K562 (cell line): ENCODE results near the gene SPHK2. TPM values are rescaled to one million over a fixed set of nuclear protein-coding genes. Genes with fewer than 3 reads are reported as not detected.
A peak's percentile ranks its signal among the peaks of the same experiment; 100 is the strongest.

ENCODE experiments used
- ATAC-seq: fragments of 200-7000 bp; cut with Tn5 transposase; 3 replicates; pipeline ENCODE4 v1.9.1; 2020; ENCODE audit warnings: moderate library complexity
- BruUV-seq: library from RNA; stranded (reverse); fragments of 400-500 nt; replicated peaks from 2 replicates; lab custom pipeline; 2021; lab: Mats Ljungman, UMichigan
- CTCF ChIA-PET: fragments of 300-600 bp; formaldehyde crosslinking; extraction: SDS; loops from one replicate; lab custom pipeline; 2021; ENCODE audit warnings: low intra/inter-chr PET ratio; lab: Yijun Ruan, JAX
- POLR2A ChIA-PET: fragments of 300-600, 350-650 bp; sonication (Branson Sonifier 250); formaldehyde crosslinking; extraction: SDS; loops from one replicate; lab custom pipeline; 2021; ENCODE audit warnings: antibody characterized with exemption, inconsistent platforms; lab: Yijun Ruan, JAX
- DNase-seq, 4 experiments: peaks; one replicate each; pipeline versions ENCODE4 v3.0.0 to v3.0.0-alpha.2; 2011 to 2018; ENCODE audit warnings: low spot score in 3 of 4, mixed read lengths in 3 of 4; ENCODE audit errors: extremely low read depth in 1 of 4
- FAIRE-seq: peaks from 2 replicates; lab custom pipeline; 2011; peaks lifted over from hg19 to GRCh38; lab: Jason Lieb, UNC
- H2AFZ ChIP-seq: 2 replicates; pipeline ENCODE4 v1.6.0; 2011; ENCODE audit warnings: low read depth, low read length, control low read depth, inconsistent platforms
- H3K27ac ChIP-seq: fragments of 200-600 bp; 3 replicates; pipeline ENCODE4 v1.8.0; 2011; ENCODE audit warnings: low read depth, mild to moderate bottlenecking, control low read depth, inconsistent platforms, low read length, moderate library complexity, mixed read lengths; ENCODE audit errors: extremely low read depth
- H3K27me3 ChIP-seq, 2 experiments: fragments of 300-600 bp in 1 of 2; 2 replicates in 1 of 2; 3 replicates in 1 of 2; pipeline versions ENCODE4 v1.6.0 to v1.8.0; 2011; ENCODE audit warnings: inconsistent platforms in 2 of 2, low read length in 2 of 2, mild to moderate bottlenecking in 1 of 2, mixed read lengths in 1 of 2, moderate library complexity in 1 of 2; ENCODE audit not compliant: control insufficient read depth in 2 of 2, insufficient read depth in 2 of 2
- H3K36me3 ChIP-seq: fragments of 300-600 bp; 3 replicates; pipeline ENCODE4 v1.8.0; 2011; ENCODE audit warnings: mild to moderate bottlenecking, low read length, inconsistent platforms; ENCODE audit not compliant: control insufficient read depth, insufficient read depth
- H3K4me1 ChIP-seq, 2 experiments: fragments of 200-600 bp in 1 of 2; replicated peaks in 1 of 2; 2 replicates in 1 of 2; 3 replicates in 1 of 2; pipeline versions ENCODE4 v1.5.1 to v1.8.0; 2011; ENCODE audit warnings: inconsistent platforms in 2 of 2, low read length in 2 of 2, mild to moderate bottlenecking in 1 of 2, mixed read lengths in 1 of 2, moderate library complexity in 1 of 2; ENCODE audit not compliant: control insufficient read depth in 2 of 2, insufficient read depth in 2 of 2
- H3K4me2 ChIP-seq: 2 replicates; pipeline ENCODE4 v1.6.1; 2011; ENCODE audit warnings: low read length, control low read depth, inconsistent platforms, mixed read lengths; ENCODE audit not compliant: insufficient read depth
- H3K4me3 ChIP-seq: fragments of 200-600 bp; sonication (generic), shearing (Covaris generic); 2 replicates; pipeline ENCODE4 v1.5.1; 2016; ENCODE audit warnings: control low read depth, inconsistent platforms
- H3K79me2 ChIP-seq: fragments of 200-600 bp; 3 replicates; pipeline ENCODE4 v1.8.0; 2011; ENCODE audit warnings: low read length, inconsistent platforms; ENCODE audit not compliant: control insufficient read depth, insufficient read depth
- H3K9ac ChIP-seq, 2 experiments: 2 replicates each; pipeline versions ENCODE4 v1.6.0 to v1.6.1; 2011; ENCODE audit warnings: low read depth in 2 of 2, low read length in 2 of 2, control low read depth in 1 of 2, inconsistent platforms in 1 of 2, mild to moderate bottlenecking in 1 of 2, mixed read lengths in 1 of 2; ENCODE audit not compliant: insufficient read depth in 1 of 2
- H3K9me1 ChIP-seq: one replicate; pipeline ENCODE4 v1.6.0; 2011; ENCODE audit warnings: inconsistent platforms, mild to moderate bottlenecking, low read length, moderate library complexity; ENCODE audit not compliant: control insufficient read depth, insufficient read depth
- H3K9me3 ChIP-seq: replicated peaks from 2 replicates; pipeline ENCODE4 v1.5.1; 2011; ENCODE audit warnings: low read depth, low read length, inconsistent platforms; ENCODE audit not compliant: control insufficient read depth, insufficient read depth
- H4K20me1 ChIP-seq: replicated peaks from 2 replicates; pipeline ENCODE4 v1.6.1; 2011; ENCODE audit warnings: low read length, inconsistent platforms, mixed read lengths; ENCODE audit not compliant: control insufficient read depth, insufficient read depth
- BRD4 ChIP-seq: fragments of 200-600 bp; sonication (generic); IDR thresholded peaks from 2 replicates; pipeline ENCODE4 v1.6.1; 2017; ENCODE audit warnings: inconsistent platforms
- BRF1 ChIP-seq: IDR thresholded peaks from 3 replicates; pipeline ENCODE4 v1.6.1; 2011; ENCODE audit warnings: borderline replicate concordance, mild to moderate bottlenecking; ENCODE audit not compliant: insufficient read length; ENCODE audit errors: extremely low read depth
- CBFA2T3 ChIP-seq: fragments of 450-650 bp; IDR thresholded peaks from 2 replicates; pipeline ENCODE4 v1.6.1; 2017
- FOXA3 ChIP-seq, 2 experiments: fragments of 450-650 bp in 1 of 2; sonication (generic) in 1 of 2; formaldehyde crosslinking; IDR thresholded peaks in 1 of 2; conservative IDR thresholded peaks in 1 of 2; 2 replicates each; pipeline versions ENCODE4 v1.4.0 to v1.8.0; 2020 to 2022; ENCODE audit warnings: mild to moderate bottlenecking in 2 of 2, missing genetic modification reagents in 1 of 2
- FOXJ2 ChIP-seq: fragments of 200-800 bp; sonication (Bioruptor generic); IDR thresholded peaks from 2 replicates; pipeline ENCODE4 v1.6.1; 2016; ENCODE audit warnings: missing genetic modification characterization, missing compliant biosample characterization
- LCOR ChIP-seq: sonication (generic); formaldehyde crosslinking; IDR thresholded peaks from 2 replicates; pipeline ENCODE4 v1.8.0; 2022; ENCODE audit warnings: mild to moderate bottlenecking, missing genetic modification reagents
- PML ChIP-seq: IDR thresholded peaks from 2 replicates; pipeline ENCODE4 v1.6.1; 2012; ENCODE audit warnings: low read length, inconsistent platforms
- SRSF3 ChIP-seq: fragments of 200-400 bp; formaldehyde crosslinking; IDR thresholded peaks from 2 replicates; pipeline ENCODE4 v1.6.1; 2016; ENCODE audit warnings: mild to moderate bottlenecking, low read length, moderate library complexity; ENCODE audit not compliant: insufficient read depth
- TRIM28 ChIP-seq: fragments of 450-650 bp; IDR thresholded peaks from 2 replicates; pipeline ENCODE4 v1.6.1; 2017
- ZFX ChIP-seq: sonication (generic); formaldehyde crosslinking; IDR thresholded peaks from 2 replicates; pipeline ENCODE4 v1.8.0; 2022; ENCODE audit warnings: mild to moderate bottlenecking, missing genetic modification reagents, moderate library complexity
- ZKSCAN8 ChIP-seq: fragments of 200-800 bp; sonication (Bioruptor generic); IDR thresholded peaks from 2 replicates; pipeline ENCODE4 v1.6.1; 2016; ENCODE audit warnings: missing genetic modification characterization, missing compliant biosample characterization
- ZNF121 ChIP-seq: sonication (generic); formaldehyde crosslinking; conservative IDR thresholded peaks from 2 replicates; pipeline ENCODE4 v1.8.0; 2022; ENCODE audit warnings: missing genetic modification reagents
- WGBS: fragments of 100-300 bp; shearing (Covaris generic); methylation state at CpG from one replicate; pipeline ENCODE4 v1.1.6; 2016; ENCODE audit warnings: low coverage, mixed read lengths; ENCODE audit not compliant: insufficient coverage; ENCODE audit errors: missing lambda C conversion rate; 5-methylcytosine and 5-hydroxymethylcytosine counted together
- in situ Hi-C: fragments of 300-500 bp; cut with MboI; formaldehyde crosslinking; loops from 4 replicates; pipeline ENCODE4 v1.15.0; 2018; ENCODE audit warnings: inconsistent platforms, mixed read lengths
- intact Hi-C: fragments of 100-400 bp; cut with micrococcal nuclease; formaldehyde crosslinking; loops from 2 replicates; pipeline ENCODE4 v1.14.2; 2022
- polyA plus RNA-seq, 8 experiments: library from polyadenylated mRNA; depleted of rRNA in 4 of 8; stranded (reverse) in 5 of 8; unstranded in 3 of 8; fragments of >200 nt; fragmentation: Nextera tagmentation in 2 of 8; fragmentation: Illumina TruSeq in 1 of 8; extraction: Ambion mirVana in 2 of 8; extraction: Trizol in 1 of 8; gene quantifications; 2 replicates each; pipeline versions ENCODE4 v1.2.1 to v1.2.3, GENCODE V29; 2011 to 2014; ENCODE audit warnings: inconsistent platforms in 1 of 8, missing spikeins in 1 of 8
- total RNA-seq, 7 experiments: library from RNA; depleted of rRNA in 6 of 7; stranded (reverse); fragments of >200 nt in 6 of 7; fragmentation: Illumina TruSeq in 2 of 7; extraction: Trizol in 2 of 7; gene quantifications; 2 replicates each; pipeline versions ENCODE4 v1.2.1 to v1.2.3, GENCODE V29; 2011 to 2021; ENCODE audit warnings: low replicate concordance in 1 of 7
- TF ChIP-seq, protein P1 (sequence below): fragments of 250-450 bp; sonication (Bioruptor Pico); IDR thresholded peaks from 2 replicates; pipeline ENCODE4 v1.5.0; 2021; ENCODE audit warnings: mild to moderate bottlenecking, moderate library complexity
- TF ChIP-seq, protein P2 (sequence below): fragments of 450-650 bp; IDR thresholded peaks from 2 replicates; pipeline ENCODE4 v1.6.1; 2016; ENCODE audit warnings: missing biosample characterization, missing genetic modification characterization
- TF ChIP-seq, protein P3 (sequence below): sonication (generic); formaldehyde crosslinking; IDR thresholded peaks from 2 replicates; pipeline ENCODE4 v1.8.0; 2022; ENCODE audit warnings: missing genetic modification reagents, mild to moderate bottlenecking, borderline replicate concordance
- TF ChIP-seq, protein P4 (sequence below): fragments of 450-650 bp; IDR thresholded peaks from one replicate; pipeline ENCODE4 v1.6.1; 2018; ENCODE audit warnings: mild to moderate bottlenecking, moderate library complexity; ENCODE audit not compliant: partially characterized antibody

SPHK2 gene
- total and polyA plus RNA-seq, 9 of the 15 experiments (the other 6 are each of a cell fraction or from before 2014, with no cell fraction given): 0.10 to 15.2 (median 2.9) TPM

DNA sequence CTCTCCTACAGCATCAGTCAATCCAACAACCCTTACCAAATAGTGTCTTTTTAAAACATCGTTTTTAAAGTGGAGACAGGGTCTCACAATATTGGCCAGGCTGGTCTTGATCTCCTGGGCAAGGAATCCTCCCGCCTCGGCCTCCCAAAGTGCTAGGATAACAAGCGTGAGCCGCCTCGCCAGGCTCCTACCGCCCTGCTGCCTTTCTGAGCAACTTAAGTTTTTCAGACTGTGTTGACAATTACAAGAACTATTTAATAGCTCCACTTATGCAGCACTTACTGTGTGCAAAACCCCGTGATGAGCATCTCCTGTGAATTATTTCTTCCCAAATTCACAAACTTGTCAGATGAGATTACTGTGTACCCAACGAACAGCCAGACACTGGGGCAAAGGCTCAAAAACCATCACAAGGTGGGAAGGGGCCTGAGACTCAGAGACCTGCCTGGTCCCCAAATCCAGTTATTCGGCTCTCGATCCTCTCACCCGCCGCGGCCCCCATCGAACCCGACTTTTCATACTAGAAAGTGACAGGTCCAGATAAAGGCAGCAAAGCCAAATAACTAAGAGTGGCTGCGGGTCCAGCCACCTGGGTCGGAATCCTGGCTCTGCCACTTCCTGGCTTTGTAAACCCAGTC, 909 bp upstream of the SPHK2 start:
- Histone ChIP-seq H3K27me3 (no peaks in the 10 kb centered on the region), H3K79me2 (peaks cover 44% of the 10 kb centered on the region), H3K4me3 (peak overlapping the region; percentile 64), H3K4me2 (peak overlapping the region; percentile 91), H3K27ac (peak overlapping the region; percentile 78), H3K9ac (peak overlapping the region; percentile 94 to 95), H2AFZ (no peak overlapping the region), H3K4me1 (peaks cover 33 to 58% of the 10 kb centered on the region in 2 experiments; a peak in 4 of 5 replicates), H4K20me1 (peaks cover 37% of the 10 kb centered on the region), H3K9me1 (peaks cover 11% of the 10 kb centered on the region), H3K9me3 (no peaks in the 10 kb centered on the region), H3K36me3 (peaks cover 38% of the 10 kb centered on the region; the same call in 2 of the 3 replicates)
- TSS peak; percentile 76 for BruUV-seq
- FAIRE-seq (peak; percentile 64), DNase-seq (no peak), ATAC-seq (no peak)
- WGBS: under 1% methylated on average over 18 of the region's 18 CpGs
- in situ Hi-C loops: no loop called here
- intact Hi-C loops: no loop called here
- ChIA-PET CTCF (no interaction called here), POLR2A (interaction anchor here (0.6 to 4.7 kb wide), 18 partner anchors 9 to 224 kb away, joined by 3 to 85 read pairs (median 4); partner anchors contain the start of genes DBP and SPACA4)
- TF ChIP-seq ZFX (CRISPR knock-in tag) (no peak), TRIM28 (no peak), PML (no peak), ZKSCAN8 (CRISPR knock-in tag) (peak; percentile 76), BRF1 (no peak), FOXA3 (CRISPR knock-in tag; conservative IDR thresholded peaks at IDR 0.05 in 1 of 2, IDR thresholded peaks at IDR 0.05 in 1 of 2) (peak in 1 of 2 experiments; percentile 49; a peak in 1 of 4 replicates), CBFA2T3 (no peak), BRD4 (peak; percentile 71; the same call in 1 of the 2 replicates), FOXJ2 (tag) (no peak), SRSF3 (0 out of 2 replicates have a peak, but pooled peaks have one; percentile 33), ZNF121 (CRISPR knock-in tag) (peak; percentile 56), LCOR (CRISPR knock-in tag) (no peak)
- TF ChIP-seq, protein P1, sequence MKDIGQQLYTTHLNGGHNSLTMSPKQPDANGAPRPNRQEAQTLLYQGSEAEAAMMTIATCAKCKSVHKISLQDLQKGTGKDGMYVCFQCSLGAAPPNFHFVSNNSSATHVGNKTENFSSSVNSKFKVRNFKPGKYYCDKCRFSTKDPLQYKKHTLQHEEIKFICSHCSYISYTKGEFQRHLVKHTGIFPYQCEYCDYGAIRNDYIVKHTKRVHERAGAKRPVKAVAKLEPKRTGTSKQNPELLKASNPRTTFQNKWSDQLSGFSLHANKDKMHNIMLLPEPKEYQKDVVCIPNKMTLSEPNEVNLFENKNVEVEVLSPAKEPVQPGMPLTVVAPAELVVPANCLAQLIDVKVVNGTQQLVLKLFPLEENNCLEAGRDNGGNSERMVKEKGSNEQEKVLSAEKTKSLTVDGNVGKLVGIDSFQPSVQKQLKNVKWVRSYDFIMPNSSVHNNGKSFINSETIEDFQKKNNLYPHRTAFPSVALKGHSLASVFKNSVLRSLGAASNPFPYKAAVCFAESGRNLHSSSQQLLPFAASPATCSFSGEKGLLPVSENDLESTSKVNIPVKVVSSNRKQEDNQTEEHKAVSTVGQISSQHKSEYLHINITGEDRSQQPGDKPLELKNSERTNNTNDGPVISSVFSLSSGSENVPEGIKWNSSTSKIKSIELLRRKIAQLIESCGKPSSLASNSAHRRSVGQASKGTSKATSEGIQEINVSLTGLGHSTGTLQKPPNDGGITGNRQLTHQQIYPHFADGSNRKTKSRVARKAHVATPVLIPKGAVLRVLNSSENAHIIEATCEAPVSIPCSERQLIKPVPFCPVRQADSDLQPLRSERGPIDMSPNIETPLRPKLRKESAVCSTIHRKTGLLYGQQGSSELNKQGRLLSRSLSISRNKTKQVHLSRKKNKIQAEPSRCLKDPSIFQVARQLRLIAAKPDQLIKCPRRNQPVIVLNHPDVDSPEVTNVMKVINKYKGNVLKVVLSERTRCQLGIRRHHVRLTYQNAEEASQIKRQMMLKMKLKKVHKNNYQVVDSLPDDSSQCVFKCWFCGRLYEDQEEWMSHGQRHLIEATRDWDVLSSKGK (CRISPR knock-in tag): no peak
- TF ChIP-seq, protein P2, sequence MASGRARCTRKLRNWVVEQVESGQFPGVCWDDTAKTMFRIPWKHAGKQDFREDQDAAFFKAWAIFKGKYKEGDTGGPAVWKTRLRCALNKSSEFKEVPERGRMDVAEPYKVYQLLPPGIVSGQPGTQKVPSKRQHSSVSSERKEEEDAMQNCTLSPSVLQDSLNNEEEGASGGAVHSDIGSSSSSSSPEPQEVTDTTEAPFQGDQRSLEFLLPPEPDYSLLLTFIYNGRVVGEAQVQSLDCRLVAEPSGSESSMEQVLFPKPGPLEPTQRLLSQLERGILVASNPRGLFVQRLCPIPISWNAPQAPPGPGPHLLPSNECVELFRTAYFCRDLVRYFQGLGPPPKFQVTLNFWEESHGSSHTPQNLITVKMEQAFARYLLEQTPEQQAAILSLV (tag): no peak
- TF ChIP-seq, protein P3, sequence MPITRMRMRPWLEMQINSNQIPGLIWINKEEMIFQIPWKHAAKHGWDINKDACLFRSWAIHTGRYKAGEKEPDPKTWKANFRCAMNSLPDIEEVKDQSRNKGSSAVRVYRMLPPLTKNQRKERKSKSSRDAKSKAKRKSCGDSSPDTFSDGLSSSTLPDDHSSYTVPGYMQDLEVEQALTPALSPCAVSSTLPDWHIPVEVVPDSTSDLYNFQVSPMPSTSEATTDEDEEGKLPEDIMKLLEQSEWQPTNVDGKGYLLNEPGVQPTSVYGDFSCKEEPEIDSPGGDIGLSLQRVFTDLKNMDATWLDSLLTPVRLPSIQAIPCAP: no peak
- TF ChIP-seq, protein P4, sequence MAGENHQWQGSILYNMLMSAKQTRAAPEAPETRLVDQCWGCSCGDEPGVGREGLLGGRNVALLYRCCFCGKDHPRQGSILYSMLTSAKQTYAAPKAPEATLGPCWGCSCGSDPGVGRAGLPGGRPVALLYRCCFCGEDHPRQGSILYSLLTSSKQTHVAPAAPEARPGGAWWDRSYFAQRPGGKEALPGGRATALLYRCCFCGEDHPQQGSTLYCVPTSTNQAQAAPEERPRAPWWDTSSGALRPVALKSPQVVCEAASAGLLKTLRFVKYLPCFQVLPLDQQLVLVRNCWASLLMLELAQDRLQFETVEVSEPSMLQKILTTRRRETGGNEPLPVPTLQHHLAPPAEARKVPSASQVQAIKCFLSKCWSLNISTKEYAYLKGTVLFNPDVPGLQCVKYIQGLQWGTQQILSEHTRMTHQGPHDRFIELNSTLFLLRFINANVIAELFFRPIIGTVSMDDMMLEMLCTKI: no peak
